B cell (primary cell): Measurements from ENCODE around the gene STAT5A.

Source experiments
- CTCF ChIP-seq: fragments of 200-600 bp; IDR thresholded peaks from one replicate; pipeline ENCODE4 v1.8.0; 2022; ENCODE audit warnings: antibody characterized with exemption, mild to moderate bottlenecking
- EZH2 ChIP-seq: IDR thresholded peaks from 2 replicates; pipeline ENCODE4 v1.6.1; 2012; ENCODE audit warnings: borderline replicate concordance, low read depth, mild to moderate bottlenecking, moderate library complexity, low read length; ENCODE audit not compliant: insufficient read depth, poor library complexity, severe bottlenecking

GRCh38 chr17:42275527-42276358 is 12.6 kb upstream of the STAT5A start:
- TF ChIP-seq CTCF (no peak), EZH2 (no peak)
